TTC549 (cell line): ENCODE measurements around the gene TEX264.
A peak's percentile ranks its signal among the peaks of the same experiment; 100 is the strongest.
"Not testable (repeated sequence)": the region's sequence is repeated elsewhere in the genome, so short reads cannot be mapped to it uniquely, and the experiment has no call there.

Experiments used
- FAIRE-seq: peaks from 2 replicates; lab custom pipeline; 2012; peaks lifted over from hg19 to GRCh38; lab: Jason Lieb, UNC

The TEX264 gene

GRCh38 chr3:51670823-51671733 is at the start of gene TEX264:
Gene TEX264 (plus strand): TSS chr3:51671252. CDS start chr3:51674305, 3,053 bp downstream.
- FAIRE-seq = no peak

GRCh38 chr3:51622413-51622812 is 48.6 kb upstream of the TEX264 start:
- FAIRE-seq = no peak

GRCh38 chr3:51622868-51623267 is 48.2 kb upstream of the TEX264 start:
- FAIRE-seq = no peak

GRCh38 chr3:51630513-51630912 is 40.5 kb upstream of the TEX264 start:
- no peak for FAIRE-seq

- no peak for FAIRE-seq
Observed at GRCh38 chr3:51637144-51637940, 33.7 kb upstream of the TEX264 start.

GRCh38 chr3:51637941-51638471 is 33.0 kb upstream of the TEX264 start:
- FAIRE-seq = peak; percentile 45

GRCh38 chr3:51642462-51642861 is 28.6 kb upstream of the TEX264 start:
- no peak for FAIRE-seq

- no peak for FAIRE-seq
Observed at GRCh38 chr3:51646091-51646490, 25.0 kb upstream of the TEX264 start.

- FAIRE-seq = not testable (repeated sequence)
Observed at GRCh38 chr3:51652103-51652502, 18.9 kb upstream of the TEX264 start.

- not testable (repeated sequence) for FAIRE-seq
Observed at GRCh38 chr3:51653409-51653808, 17.6 kb upstream of the TEX264 start.

- no peak for FAIRE-seq
Observed at GRCh38 chr3:51657234-51657633, 13.8 kb upstream of the TEX264 start.

GRCh38 chr3:51659942-51660341 is 11.1 kb upstream of the TEX264 start:
- FAIRE-seq = no peak

GRCh38 chr3:51662456-51662855 is 8.6 kb upstream of the TEX264 start:
- FAIRE-seq = no peak

GRCh38 chr3:51668756-51669155 is 2.3 kb upstream of the TEX264 start:
- FAIRE-seq = no peak

- FAIRE-seq = no peak
Observed at GRCh38 chr3:51669241-51670052, 1.6 kb upstream of the TEX264 start.

- no peak for FAIRE-seq
Observed at GRCh38 chr3:51670053-51670822, 814 bp upstream of the TEX264 start.

GRCh38 chr3:51671734-51672475 is 853 bp downstream of the TEX264 start:
- FAIRE-seq = no peak

- FAIRE-seq = no peak
Observed at GRCh38 chr3:51673181-51673801, 2.2 kb downstream of the TEX264 start.

GRCh38 chr3:51673802-51674654 is 3.0 kb downstream of the TEX264 start:
- no peak for FAIRE-seq
